Measurements from ENCODE around the gene ARID3A. TPM values are rescaled to one million over a fixed set of nuclear protein-coding genes. Genes with fewer than 3 reads are reported as not detected.

ARID3A gene
- total RNA-seq, 3 donors from 2014 or later = 10.1 to 16.0 (median 14.5) TPM

GRCh38 chr19:960601-960938 lies 34.7 kb downstream of the ARID3A start:
- no peak for TF ChIP-seq CTCF (IDR thresholded peaks at IDR 0.05)
- H3K36me3 ChIP-seq (ENCODE audit: low read depth) = no peaks in the 10 kb centered on the region
- intact Hi-C loops (cut with DNase I, micrococcal nuclease) = no loop called here
- H3K9me3 ChIP-seq = no peaks in the 10 kb centered on the region
- no peak for ATAC-seq
- H3K4me3 ChIP-seq = no peak overlapping the region
- DNase-seq = no peak
- H3K4me1 ChIP-seq (ENCODE audit: low read depth) = peaks cover 8% of the 10 kb centered on the region

- peak; percentile 89 for ATAC-seq
- no peak for TF ChIP-seq CTCF (IDR thresholded peaks at IDR 0.05)
- Histone ChIP-seq H3K36me3 (ENCODE audit: low read depth) (no peaks in the 10 kb centered on the region), H3K4me3 (no peak overlapping the region), H3K9me3 (no peaks in the 10 kb centered on the region), H3K4me1 (ENCODE audit: low read depth) (no peaks in the 10 kb centered on the region)
- peak; percentile 80 to 81 (median 80) for DNase-seq
- intact Hi-C loops (cut with DNase I, micrococcal nuclease) = no loop called here
These were observed 36.2 kb downstream of the ARID3A start for GRCh38 chr19:961866-962620.

- Histone ChIP-seq H3K4me1 (ENCODE audit: low read depth) (no peaks in the 10 kb centered on the region), H3K4me3 (no peak overlapping the region), H3K36me3 (ENCODE audit: low read depth) (no peaks in the 10 kb centered on the region), H3K9me3 (no peaks in the 10 kb centered on the region)
- intact Hi-C loops (cut with DNase I, micrococcal nuclease) = no loop called here
- no peak for TF ChIP-seq CTCF (IDR thresholded peaks at IDR 0.05)
- DNase-seq (no peak), ATAC-seq (no peak)
These were observed 37.0 kb downstream of the ARID3A start for GRCh38 chr19:962683-963400.

- DNase-seq = no peak
- intact Hi-C loops (cut with DNase I, micrococcal nuclease) = no loop called here
These were observed 37.7 kb downstream of the ARID3A start for GRCh38 chr19:963486-963951.

GRCh38 chr19:964116-964520 lies 38.3 kb downstream of the ARID3A start:
- H3K4me1 ChIP-seq (ENCODE audit: low read depth) = no peaks in the 10 kb centered on the region
- intact Hi-C loops (cut with DNase I, micrococcal nuclease) = no loop called here
- no peaks in the 10 kb centered on the region for H3K9me3 ChIP-seq
- H3K36me3 ChIP-seq (ENCODE audit: low read depth) = no peaks in the 10 kb centered on the region
- DNase-seq (no peak), ATAC-seq (no peak)
- TF ChIP-seq CTCF (IDR thresholded peaks at IDR 0.05) = no peak
- no peak overlapping the region for H3K4me3 ChIP-seq

More at GRCh38 chr19:963486-963951, 37.7 kb downstream of the ARID3A start:
- no peaks in the 10 kb centered on the region for H3K36me3 ChIP-seq (ENCODE audit: low read depth)
- no peaks in the 10 kb centered on the region for H3K9me3 ChIP-seq
- no peak overlapping the region for H3K4me3 ChIP-seq
- no peak for TF ChIP-seq CTCF (IDR thresholded peaks at IDR 0.05)
- no peak for ATAC-seq
- no peaks in the 10 kb centered on the region for H3K4me1 ChIP-seq (ENCODE audit: low read depth)
